Measurements from ENCODE around the gene FAM187B.

DNA sequence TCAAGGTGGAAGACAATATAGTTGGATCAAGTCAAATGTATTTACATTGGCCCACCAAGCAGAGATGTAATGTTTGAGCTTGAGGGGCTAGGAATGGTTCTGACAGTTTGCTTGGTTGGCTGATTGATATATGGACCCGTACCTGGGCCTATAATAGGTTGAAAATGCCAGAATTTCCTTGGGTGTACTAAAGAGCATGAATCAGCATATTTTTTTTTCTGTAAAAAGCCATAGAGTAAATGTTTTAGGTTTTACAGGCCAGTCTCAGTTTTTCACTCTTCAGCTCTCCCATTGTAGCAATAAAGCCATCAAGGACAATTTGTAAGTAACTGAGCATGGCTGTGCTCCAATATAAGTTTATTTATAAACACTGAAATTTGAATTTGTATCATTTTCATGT is 47.2 kb downstream of the FAM187B start:
- TF ChIP-seq POLR2A (IDR thresholded peaks at IDR 0.05; ENCODE audit: extremely low read depth, insufficient read length) = no peak
- TF ChIP-seq, protein P1, sequence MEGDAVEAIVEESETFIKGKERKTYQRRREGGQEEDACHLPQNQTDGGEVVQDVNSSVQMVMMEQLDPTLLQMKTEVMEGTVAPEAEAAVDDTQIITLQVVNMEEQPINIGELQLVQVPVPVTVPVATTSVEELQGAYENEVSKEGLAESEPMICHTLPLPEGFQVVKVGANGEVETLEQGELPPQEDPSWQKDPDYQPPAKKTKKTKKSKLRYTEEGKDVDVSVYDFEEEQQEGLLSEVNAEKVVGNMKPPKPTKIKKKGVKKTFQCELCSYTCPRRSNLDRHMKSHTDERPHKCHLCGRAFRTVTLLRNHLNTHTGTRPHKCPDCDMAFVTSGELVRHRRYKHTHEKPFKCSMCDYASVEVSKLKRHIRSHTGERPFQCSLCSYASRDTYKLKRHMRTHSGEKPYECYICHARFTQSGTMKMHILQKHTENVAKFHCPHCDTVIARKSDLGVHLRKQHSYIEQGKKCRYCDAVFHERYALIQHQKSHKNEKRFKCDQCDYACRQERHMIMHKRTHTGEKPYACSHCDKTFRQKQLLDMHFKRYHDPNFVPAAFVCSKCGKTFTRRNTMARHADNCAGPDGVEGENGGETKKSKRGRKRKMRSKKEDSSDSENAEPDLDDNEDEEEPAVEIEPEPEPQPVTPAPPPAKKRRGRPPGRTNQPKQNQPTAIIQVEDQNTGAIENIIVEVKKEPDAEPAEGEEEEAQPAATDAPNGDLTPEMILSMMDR (IDR thresholded peaks at IDR 0.05; ENCODE audit: low read depth, low read length) = no peak

Measured in NB4 (cell line).